Measurements from ENCODE around the gene MYPN.
A peak's percentile ranks its signal among the peaks of the same experiment; 100 is the strongest.
"Not testable (repeated sequence)": the region's sequence is repeated elsewhere in the genome, so short reads cannot be mapped to it uniquely, and the experiment has no call there.

The MYPN gene

GRCh38 chr10:68138526-68138925 is 29.2 kb downstream of the MYPN start:
- no peak for DNase-seq

GRCh38 chr10:68139448-68140272 is 30.4 kb downstream of the MYPN start:
- no peak for DNase-seq

GRCh38 chr10:68142761-68143160 is 33.5 kb downstream of the MYPN start:
- DNase-seq = no peak

DNA sequence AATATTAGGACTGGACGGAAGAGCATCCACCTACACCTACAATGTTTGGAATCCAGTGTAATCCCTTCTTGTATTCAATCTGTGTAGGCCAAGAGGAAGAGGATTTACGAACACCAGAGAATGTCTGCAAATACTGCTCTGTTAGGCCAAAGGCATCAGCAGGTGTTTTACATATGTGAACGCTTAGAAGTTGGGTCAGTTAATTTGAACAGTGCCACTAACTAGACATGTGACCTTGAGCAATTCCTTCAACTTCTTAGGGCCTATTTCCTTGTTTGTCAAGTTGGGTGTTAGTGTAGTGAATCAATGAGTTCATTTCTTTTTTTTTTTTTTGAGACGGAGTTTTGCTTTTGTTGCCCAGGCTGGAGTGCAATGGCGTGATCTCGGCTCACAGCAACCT is 35.4 kb downstream of the MYPN start:
- DNase-seq = no peak

GRCh38 chr10:68145705-68146104 is 36.4 kb downstream of the MYPN start:
- DNase-seq = no peak

GRCh38 chr10:68146133-68146532 is 36.8 kb downstream of the MYPN start:
- no peak for DNase-seq

DNA sequence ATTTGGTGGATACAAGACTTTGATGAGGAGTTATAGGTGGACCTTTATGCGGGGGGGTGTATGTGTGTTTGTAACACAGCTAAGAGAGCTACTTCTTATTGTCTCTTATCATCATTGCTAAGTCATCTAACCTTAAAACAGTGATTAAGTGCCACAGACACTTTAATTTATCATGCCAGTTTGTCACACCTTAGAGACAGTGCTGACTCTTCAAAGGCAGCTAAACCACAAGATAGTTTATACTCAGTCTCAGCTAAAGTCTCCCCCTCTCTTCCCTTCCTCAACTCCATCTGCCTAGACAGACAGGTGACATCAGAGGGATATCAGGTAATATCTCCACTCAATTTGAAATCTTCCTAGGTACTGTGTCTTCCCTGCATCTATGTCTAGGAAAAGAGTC is 42.2 kb downstream of the MYPN start:
- DNase-seq = no peak

DNA sequence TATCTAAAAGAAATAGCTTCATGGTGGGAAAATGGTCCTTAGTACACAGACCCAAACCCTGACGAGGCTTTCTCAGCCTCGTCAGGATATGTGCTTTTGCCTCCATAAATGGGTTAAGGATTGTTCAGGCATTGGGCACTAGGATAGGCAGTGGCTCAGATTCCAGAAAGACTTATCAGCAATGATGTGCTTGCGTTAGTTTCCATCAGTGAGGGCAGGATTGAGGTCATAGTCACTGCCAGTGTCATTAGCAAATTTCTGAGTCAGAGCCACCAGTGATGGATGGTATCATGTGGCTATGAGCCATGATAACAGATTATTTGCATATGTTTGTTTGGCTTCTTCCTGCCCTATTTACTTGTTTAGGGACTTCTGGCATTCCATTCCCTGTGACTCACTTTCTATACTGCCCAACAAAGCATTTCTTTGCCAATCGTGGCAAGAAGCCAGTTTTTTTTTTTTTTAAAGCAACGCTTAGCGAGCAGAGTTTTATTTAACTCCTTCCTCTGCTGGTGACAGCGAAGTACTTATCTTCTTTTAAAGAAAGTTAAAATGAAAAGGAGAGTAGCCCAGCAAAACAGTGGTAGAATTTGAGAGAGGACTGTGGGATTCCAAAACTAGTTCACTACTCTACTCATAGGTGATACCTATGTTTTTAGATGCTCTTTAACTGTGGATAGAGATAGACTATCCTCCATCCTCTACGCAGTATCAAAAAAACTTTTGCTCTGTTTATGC is 44.4 kb downstream of the MYPN start:
- DNase-seq = peak; percentile 60

DNA sequence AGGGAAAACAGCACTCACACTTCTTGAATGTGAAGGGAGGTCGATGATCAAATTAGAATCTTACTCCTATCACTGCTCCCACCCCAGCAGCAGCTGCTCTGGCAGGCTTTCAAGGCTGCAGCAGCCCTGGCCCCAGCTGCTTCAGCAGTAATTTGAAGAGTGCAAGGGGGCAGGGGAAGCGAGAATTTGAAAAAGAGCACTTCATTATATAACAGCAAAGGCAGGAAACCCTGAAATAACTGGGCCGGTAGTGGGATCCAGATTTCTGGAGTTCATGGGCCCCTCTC is 44.9 kb downstream of the MYPN start:
- peak; percentile 3 for DNase-seq

GRCh38 chr10:68155615-68156210 is 46.4 kb downstream of the MYPN start:
- no peak for DNase-seq

DNA sequence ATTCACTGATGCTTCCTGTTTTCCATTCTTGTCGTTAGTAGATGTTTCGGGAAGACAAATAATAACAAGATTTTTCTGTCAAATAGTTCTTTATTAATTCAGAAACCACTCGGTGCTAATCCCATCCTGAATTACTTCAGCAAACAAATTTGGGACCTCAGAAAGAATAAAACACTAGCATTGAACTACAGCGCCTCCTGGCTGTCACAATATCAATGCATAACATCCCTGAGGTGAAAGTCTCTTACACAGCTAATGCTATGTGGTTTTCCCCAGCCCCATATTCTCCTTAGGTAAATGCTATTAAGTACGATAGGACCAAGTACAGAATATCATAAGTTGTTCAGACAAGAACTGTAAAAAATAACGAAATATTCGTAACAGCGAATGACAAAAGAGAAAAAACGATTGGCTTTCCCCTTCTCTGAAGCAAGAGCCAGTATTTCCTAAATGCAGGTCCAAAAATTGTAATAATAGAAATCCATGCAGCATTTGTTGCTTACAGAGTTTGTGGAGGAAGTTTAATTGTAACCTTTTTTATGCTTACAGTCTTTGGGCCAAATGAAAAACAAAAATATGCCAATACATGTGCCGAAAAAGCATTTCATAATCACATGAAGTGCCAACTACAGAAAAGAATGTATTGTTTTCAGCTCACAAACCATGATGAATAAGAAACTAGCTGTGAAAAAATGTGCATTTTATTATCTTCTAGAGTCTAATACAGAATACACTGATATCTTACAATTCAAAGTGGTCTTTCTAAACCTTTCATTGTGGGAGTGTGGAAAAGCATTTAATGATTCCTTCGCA is 47.3 kb downstream of the MYPN start:
- DNase-seq = peak; percentile 2

DNA sequence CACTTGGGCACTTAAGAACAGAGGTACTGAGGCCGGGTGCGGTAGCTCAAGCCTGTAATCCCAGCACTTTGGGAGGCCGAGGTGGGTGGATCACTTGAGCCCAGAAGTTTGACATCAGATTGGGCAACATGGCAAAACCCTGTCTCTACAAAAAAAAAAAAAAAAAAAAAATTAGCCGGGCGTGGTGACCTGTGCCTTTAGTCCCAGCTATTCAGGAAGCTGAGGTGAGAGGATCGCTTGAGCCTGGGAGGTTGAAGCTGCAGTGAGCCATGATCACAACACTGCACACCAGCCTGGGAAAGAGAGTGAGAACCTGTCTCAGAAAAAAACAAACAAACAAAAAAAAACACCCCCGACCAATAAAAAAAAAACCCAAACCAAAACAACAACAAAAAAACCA is 48.2 kb downstream of the MYPN start:
- DNase-seq = not testable (repeated sequence)

DNA sequence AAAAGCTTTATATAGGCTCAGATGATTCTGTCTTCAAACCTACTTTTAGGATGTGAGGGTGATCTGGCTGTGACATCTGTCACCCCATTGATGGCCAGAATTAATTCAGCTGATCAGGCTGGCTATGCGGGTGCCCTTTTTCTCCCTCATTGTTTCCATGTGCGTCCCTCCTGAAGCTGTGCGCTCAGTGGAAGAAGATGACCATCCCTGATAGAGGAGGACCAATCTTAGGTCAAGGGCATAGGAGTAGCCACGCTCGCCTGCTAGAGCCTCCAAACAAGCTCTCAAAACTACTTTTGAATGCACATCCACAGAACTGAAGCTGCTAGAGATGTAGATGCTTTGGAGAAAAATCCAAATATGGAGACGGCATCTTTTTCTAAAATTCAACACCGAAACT is 48.7 kb downstream of the MYPN start:
- DNase-seq = no peak

DNA sequence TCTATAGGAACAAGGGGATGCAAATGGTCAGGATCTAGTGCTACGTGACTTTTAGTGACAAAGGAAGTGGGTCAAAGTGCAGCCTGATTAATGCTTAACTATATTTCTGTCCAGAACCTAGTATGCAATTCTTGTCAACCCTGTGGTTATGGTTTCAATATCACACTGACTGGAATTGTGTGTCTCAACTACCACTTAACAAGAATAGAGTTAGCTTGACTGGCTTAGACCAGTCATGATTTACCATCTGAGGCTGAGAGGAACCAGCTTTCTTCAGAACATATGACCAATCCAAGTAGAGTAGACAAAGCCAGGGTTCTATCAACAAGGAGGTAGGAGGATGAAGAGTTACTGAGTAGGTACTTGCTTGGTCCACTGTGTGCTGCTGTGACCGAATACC is 54.4 kb downstream of the MYPN start:
- no peak for DNase-seq

DNA sequence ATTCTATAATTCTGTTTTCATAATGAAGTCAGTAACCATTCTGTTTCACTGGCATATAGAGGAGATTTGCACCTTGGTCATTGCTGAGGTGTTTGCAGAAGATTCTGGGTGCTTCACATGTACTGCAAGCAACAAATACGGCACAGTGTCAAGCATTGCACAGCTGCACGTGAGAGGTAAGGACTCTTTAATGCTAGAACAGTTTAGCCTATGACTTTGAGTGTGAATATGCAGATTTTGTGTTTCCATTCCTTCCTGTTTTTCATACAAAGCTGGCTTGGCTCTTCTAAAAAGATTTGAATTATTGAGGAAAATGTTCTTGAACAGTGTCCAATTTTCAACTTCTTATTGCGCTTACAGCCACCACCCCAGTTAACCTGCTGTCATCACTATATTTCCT is 56.4 kb downstream of the MYPN start:
- DNase-seq = no peak

- DNase-seq = no peak
These were observed 57.7 kb downstream of the MYPN start for GRCh38 chr10:68166871-68167585.

DNA sequence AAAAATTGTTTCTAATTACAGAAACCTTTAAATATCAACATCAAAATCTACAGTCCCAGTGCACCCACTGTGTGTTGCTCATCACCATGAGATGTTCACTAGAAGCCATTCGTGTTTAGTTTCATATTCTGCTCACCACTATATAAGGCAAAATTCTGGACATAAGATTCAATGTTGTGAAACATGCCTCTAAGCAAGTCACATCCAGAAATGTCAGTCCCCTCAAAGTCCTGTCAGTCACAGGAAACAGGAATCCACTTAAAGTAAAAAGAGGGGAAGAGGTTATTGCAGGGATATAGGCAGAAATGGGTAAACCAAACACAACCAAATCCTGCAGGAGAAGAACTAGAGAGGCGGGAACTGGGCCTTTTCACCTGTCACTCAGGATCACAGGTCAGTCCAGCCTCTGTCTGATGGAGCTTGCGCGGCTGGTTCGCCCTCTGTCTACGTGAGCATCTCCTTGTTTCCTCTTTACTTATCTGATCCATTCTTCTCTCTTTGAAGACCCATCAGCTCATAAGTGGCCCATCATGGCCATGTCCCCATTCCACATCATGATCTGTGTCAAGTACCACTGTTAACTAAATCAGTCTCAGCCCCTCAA is 58.4 kb downstream of the MYPN start:
- no peak for DNase-seq

- no peak for DNase-seq
These were observed 62.3 kb downstream of the MYPN start for GRCh38 chr10:68171539-68172080.

DNA sequence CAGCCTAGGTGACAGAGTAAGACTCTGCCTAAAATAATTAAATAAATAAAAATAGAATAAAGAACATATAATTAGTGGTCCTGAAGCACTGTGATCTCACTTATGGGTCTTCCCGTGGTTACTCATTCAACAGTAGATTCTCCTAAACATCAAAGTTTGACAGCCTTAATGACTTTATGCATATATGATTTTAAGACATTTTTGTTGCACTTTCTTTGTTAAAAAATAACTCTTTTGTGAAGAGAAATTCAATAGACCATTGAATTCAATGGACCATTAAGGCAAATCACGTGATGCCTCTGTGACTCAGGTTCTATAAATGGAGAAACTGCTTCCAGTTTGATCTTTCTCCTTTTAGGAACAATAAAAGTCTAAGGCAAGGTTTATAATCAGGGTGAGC is 63.0 kb downstream of the MYPN start:
- DNase-seq = no peak

DNA sequence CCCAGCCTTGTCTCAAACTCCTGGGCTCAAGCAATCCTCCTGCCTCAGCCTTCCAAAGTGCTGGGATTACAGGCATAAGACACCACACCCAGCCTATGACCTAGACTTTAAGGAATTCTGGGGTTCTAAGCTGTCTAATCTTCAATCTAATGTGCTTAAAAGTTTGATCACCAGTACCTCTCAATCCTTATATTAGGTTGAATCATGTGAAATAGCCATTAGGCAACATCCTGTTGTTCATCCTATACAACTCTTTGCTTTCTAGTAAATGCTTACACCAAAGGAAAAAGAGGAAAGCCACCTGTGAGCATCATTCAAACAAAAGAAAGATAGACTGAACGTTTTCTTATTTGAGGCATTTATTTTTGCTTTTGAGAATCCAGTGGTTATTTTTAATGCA is 66.7 kb downstream of the MYPN start:
- no peak for DNase-seq

GRCh38 chr10:68176797-68177196 is 67.5 kb downstream of the MYPN start:
- no peak for DNase-seq

- no peak for DNase-seq
These were observed 69.3 kb downstream of the MYPN start for GRCh38 chr10:68178592-68178991.
